Non-pigmented ciliary epithelial cell (primary cell): ENCODE measurements around the gene GDF9.

Experiments used
- DNase-seq: peaks from one replicate; pipeline ENCODE4 v3.0.0-alpha.2; 2010; ENCODE audit warnings: low read depth

GDF9 gene

GRCh38 chr5:132838516-132839282 lies 27.6 kb downstream of the GDF9 start:
- no peak for DNase-seq

DNA sequence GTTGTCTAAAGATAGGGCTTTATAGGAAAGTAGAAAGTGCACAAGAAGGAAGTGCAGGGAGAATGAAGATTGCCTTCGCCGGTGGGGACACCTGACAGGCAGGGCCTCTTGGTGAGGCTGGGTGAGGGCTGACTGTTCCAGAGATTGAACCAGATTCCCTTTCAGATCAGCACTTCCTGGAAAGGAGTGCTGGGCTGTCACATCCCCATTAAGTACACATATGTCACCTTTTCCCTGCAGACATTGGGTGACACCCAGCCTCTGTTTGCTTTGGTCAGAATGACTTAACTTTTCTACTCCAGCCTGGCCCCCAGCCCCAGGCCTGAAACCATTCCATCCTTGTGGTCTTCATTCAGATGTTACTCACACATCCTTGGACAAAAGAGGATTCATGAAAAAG lies 28.4 kb downstream of the GDF9 start:
- DNase-seq = no peak

DNA sequence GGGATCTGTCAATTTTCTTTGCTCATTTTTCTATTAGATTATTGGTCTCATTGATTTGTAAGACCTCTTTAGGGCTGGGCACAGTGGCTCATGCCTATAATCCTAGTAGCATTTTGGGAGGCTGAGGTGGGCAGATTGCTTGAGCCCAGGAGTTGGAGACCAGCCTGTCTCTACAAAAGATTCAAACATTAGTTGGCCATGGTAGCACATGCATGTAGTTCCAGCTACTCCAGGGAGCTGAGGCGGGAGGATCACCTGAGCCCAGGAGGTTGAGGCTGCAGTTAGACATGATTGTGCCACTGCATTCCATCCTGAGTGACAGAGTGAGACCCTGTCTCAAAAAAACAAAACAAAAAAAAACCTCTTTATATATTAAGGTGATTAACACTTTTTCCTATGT lies 29.4 kb downstream of the GDF9 start:
- no peak for DNase-seq

GRCh38 chr5:132834057-132834456 lies 32.2 kb downstream of the GDF9 start:
- no peak for DNase-seq

- no peak for DNase-seq
Measured at GRCh38 chr5:132832612-132833011, 33.7 kb downstream of the GDF9 start.

- no peak for DNase-seq
Measured at GRCh38 chr5:132831095-132831860, 35.0 kb downstream of the GDF9 start.

DNA sequence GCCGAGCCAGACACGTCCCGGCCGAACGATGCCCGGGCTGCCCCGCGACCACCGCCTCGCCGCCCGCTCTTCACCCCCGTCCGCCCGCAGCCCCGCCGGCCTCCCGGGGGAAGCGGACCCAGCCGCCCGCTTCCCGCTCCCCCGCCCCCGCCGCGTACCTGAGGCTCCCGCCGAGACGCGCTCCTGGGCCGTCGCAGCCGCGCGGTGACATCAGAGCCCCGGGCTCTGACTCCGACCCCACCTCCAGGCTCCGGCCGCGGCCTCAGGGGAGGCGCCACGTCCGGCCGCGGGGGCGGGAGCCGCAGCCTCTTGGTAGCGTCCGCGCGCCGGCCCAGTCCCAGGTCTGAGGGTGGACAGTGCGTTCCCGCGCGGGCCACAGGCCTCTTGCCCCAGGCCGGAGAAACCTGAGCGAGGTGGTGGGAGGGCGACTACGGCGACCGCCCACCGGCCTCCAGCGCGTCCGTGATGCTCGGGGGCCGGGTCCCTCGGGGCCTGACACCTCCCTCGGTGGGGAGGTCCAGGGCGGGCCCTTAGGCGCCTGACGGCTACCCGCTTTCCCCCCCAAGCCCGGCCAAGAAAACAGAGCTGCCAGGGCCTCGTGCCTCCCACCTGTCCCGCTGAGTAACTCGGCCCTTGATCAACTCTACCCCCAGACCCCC lies 35.7 kb downstream of the GDF9 start, which contains the start of gene SHROOM1:
SHROOM1 (minus strand) TSS at position 212 of the 659 bp plus-strand sequence. CDS start 4,507 bp downstream, outside the sequence.
- DNase-seq = no peak

- no peak for DNase-seq
Measured at GRCh38 chr5:132829742-132830435, 36.4 kb downstream of the GDF9 start.

- no peak for DNase-seq
Measured at GRCh38 chr5:132828846-132829494, 37.3 kb downstream of the GDF9 start.

DNA sequence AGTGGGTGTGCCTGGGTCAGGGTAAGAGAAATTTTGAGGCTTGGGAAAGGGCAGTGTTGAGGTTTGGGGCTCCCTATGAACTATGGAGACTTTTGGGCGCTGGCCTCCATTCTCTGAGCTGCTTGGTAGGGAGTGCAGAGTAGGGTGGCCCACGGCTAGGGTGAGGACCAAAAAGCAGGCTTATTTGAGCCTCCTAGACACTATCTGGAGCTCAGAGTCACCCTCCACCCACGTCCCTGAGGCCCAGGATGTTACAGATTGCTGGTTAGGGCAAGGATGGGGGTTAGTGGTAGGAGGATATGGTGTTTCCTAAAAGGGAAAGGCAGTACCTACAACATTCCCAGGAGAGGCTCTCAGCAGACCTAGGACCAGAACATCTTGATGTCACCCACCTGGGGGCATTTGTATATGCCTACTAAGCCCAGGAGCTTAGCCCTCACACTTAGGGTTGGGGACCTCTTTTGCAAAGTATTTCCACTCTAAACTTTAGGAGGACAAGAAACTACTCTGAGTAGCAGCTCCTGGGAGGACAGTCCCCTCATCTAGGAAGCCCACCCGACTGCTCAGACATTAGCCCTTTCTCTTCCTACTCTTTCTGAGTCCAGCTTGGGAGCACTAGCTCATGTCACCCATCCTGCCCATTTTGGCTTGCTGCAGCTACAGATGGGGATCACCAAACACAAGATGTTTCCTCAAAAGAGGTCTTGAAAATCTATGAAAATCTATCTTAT lies 38.2 kb downstream of the GDF9 start:
- DNase-seq = no peak

- no peak for DNase-seq
Measured at GRCh38 chr5:132826424-132827082, 39.7 kb downstream of the GDF9 start.

- DNase-seq = no peak
Measured at GRCh38 chr5:132825834-132826391, 40.4 kb downstream of the GDF9 start.

DNA sequence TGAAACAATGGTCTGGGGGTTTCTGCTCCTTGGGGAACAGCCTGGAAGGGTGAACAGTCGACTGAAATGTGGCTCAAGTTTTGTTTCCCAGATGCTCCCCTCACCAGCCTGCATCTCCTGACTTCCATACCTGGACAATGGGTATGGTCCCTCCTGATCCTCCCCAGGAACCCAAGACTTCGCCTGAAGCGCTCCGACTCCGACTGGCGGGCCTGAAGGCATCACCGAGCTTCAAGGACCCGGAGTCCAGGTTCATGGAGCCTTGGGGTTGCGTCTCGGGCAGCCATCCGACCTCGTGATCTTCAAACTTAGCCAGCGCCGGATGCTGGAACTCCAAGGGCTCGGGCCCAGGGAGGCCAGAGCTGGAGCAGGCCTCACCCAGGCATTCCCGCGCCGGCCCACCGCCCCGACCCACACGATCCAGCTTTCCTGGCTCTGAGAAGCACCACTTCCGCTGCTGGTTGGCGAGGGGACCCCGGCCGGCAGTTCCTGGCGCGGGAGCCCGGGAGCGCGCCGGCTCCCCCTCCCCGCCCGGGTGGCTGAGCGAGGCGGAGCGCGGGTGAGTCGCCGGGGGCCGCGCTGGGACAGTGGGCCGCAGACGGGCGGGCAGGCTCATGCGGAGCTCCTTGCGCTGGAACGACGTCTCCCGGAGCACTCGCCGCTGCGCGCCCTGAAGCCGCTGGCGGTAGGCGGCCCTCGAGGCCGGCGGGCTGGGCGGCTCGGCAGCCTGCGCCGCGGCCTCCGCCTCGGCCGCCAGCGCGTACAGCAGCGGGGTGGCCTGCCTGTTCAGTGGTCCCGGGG lies 41.0 kb downstream of the GDF9 start:
- DNase-seq = no peak

DNA sequence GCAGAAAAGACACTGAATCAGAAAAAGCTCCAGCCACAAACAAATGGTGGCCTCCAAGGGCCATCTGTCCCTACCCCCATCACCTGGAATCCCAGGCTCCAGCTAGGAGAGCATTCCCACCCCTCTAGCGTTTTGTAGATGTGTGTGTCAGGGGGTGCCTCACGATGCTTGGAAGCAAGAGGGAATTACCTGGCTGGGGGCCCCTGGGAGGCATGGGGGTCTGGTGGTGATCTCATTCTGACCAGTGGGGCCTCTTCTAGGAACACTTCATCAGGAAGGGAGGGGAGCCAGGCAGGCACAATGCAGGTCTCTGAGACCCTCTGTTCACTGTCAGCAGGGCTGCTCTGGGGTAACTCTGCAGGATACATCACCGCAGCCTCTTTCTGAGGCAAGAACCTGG lies 41.8 kb downstream of the GDF9 start:
- DNase-seq = no peak

DNA sequence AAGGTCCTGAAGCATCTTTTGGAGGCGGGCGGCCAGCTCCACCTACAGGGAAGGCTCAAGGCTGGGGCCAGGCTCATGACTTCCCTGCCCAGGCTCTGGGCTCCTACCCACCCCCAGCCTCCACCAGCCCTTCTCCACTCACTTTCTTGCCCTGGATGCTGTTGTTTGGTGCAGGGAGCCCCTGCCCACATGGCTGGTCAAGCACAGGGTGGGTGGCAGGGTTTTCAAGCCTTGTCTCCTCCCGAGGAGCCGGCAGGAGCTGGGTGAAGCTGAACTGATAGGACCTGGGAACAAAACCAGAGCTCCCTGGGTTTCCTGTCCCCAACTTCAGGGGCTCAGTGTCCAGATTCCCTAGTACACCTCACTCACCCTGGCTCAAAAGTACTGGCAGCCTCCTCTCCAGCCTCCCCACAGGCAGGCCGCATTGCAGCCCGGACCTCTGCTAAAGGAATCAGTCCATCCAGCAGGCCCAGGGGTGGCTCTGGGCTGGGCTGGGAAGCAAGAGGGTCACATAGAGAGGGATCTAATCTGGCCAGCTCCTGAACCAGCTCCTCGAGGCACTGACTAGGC lies 42.7 kb downstream of the GDF9 start:
- DNase-seq = no peak

- no peak for DNase-seq
Measured at GRCh38 chr5:132822650-132823480, 43.4 kb downstream of the GDF9 start.

GRCh38 chr5:132821791-132822190 lies 44.5 kb downstream of the GDF9 start:
- DNase-seq = no peak

DNA sequence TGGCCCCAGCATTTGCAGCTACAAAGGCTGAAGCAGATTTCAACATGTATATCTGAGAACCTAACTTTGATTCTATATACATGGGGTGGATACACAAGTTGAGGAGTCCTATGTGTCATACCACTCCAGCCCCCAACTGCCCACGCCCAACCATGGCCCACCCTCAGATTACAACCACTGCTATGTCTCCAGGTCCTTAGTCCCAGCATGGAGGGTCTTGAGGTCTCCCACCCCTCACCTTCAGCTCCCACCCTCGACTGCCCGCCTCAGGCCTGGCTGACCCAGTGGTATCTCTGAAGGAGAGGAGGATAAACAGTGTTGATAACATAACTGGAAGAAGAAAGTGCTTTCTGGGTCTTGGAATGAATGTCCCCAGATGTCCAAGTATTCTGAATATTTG lies 44.9 kb downstream of the GDF9 start:
- DNase-seq = no peak
